Vagina (tissue), 2 donors: Measurements from ENCODE around the gene GATA5.

Source experiments
- CTCF ChIP-seq, 3 experiments: fragments of 450-650 bp in 2 of 3; fragments of 200-600 bp in 1 of 3; sonication (generic) in 1 of 3; IDR thresholded peaks; one replicate each; pipeline ENCODE4 v1.5.1; 2017 to 2019; ENCODE audit warnings: antibody characterized with exemption in 3 of 3, mild to moderate bottlenecking in 2 of 3, moderate library complexity in 2 of 3
- POLR2A ChIP-seq, 2 donors: fragments of 450-650 bp; IDR thresholded peaks; one replicate each; pipeline ENCODE4 v1.6.1; 2017; ENCODE audit warnings: antibody characterized with exemption in 2 of 2, mild to moderate bottlenecking in 2 of 2, moderate library complexity in 2 of 2
- POLR2AphosphoS5 ChIP-seq, 2 donors: sonication (generic); formaldehyde crosslinking; IDR thresholded peaks; one replicate each; pipeline ENCODE4 v1.9.0; 2017; ENCODE audit warnings: antibody characterized with exemption in 2 of 2, mild to moderate bottlenecking in 2 of 2, low read depth in 1 of 2; ENCODE audit not compliant: insufficient read depth in 1 of 2

GRCh38 chr20:62436692-62437091 is 39.1 kb downstream of the GATA5 start:
- no peak for TF ChIP-seq CTCF (IDR thresholded peaks at IDR 0.05)
- no peak for TF ChIP-seq POLR2AphosphoS5 (IDR thresholded peaks at IDR 0.05; ENCODE audit: insufficient read depth in 1 of 2, low read depth in 1 of 2)
- TF ChIP-seq POLR2A (IDR thresholded peaks at IDR 0.05), result no peak
